Right atrium auricular region (tissue), 2 donors: ENCODE results near the gene CCDC85C. TPM values are rescaled to one million over a fixed set of nuclear protein-coding genes. Genes with fewer than 3 reads are reported as not detected.

ENCODE experiments used
- DNase-seq: peaks from one replicate; pipeline ENCODE4 v3.0.0-alpha.2; 2019; ENCODE audit warnings: low spot score
- H3K27ac ChIP-seq, 2 donors: fragments of 200-600 bp; sonication (generic); 1 replicate in 1 of 2; 2 replicates in 1 of 2; pipeline ENCODE4 v1.5.1; 2016 to 2019
- H3K27me3 ChIP-seq, 2 donors: fragments of 200-600 bp; sonication (generic); one replicate each; pipeline versions ENCODE4 v1.5.1 to v1.6.0; 2017 to 2019
- H3K36me3 ChIP-seq: fragments of 200-600 bp; sonication (generic); one replicate; pipeline ENCODE4 v1.5.1; 2016
- H3K4me1 ChIP-seq, 2 donors: fragments of 200-600 bp; sonication (generic); one replicate each; pipeline versions ENCODE4 v1.5.1 to v1.6.0; 2017 to 2019
- H3K4me3 ChIP-seq, 2 donors: fragments of 200-600 bp; sonication (generic); 1 replicate in 1 of 2; 2 replicates in 1 of 2; pipeline ENCODE4 v1.5.1; 2017 to 2019; ENCODE audit warnings: mild to moderate bottlenecking in 1 of 2, moderate library complexity in 1 of 2
- H3K9me3 ChIP-seq, 2 donors: fragments of 200-600 bp; sonication (generic); one replicate each; pipeline ENCODE4 v1.5.1; 2019
- total RNA-seq, 2 donors: library from RNA; depleted of rRNA; stranded (reverse); fragments of >200 nt; gene quantifications; one replicate each; pipeline ENCODE4 v1.1.0, GENCODE V29; 2016
- TF ChIP-seq, protein P1 (sequence below), 2 donors: fragments of 200-600 bp; sonication (generic); IDR thresholded peaks; one replicate each; pipeline ENCODE4 v1.5.1; 2019; ENCODE audit warnings: antibody characterized with exemption in 2 of 2

The CCDC85C gene
- total RNA-seq, 2 donors from 2014 or later, result 17.1 to 17.7 TPM

DNA sequence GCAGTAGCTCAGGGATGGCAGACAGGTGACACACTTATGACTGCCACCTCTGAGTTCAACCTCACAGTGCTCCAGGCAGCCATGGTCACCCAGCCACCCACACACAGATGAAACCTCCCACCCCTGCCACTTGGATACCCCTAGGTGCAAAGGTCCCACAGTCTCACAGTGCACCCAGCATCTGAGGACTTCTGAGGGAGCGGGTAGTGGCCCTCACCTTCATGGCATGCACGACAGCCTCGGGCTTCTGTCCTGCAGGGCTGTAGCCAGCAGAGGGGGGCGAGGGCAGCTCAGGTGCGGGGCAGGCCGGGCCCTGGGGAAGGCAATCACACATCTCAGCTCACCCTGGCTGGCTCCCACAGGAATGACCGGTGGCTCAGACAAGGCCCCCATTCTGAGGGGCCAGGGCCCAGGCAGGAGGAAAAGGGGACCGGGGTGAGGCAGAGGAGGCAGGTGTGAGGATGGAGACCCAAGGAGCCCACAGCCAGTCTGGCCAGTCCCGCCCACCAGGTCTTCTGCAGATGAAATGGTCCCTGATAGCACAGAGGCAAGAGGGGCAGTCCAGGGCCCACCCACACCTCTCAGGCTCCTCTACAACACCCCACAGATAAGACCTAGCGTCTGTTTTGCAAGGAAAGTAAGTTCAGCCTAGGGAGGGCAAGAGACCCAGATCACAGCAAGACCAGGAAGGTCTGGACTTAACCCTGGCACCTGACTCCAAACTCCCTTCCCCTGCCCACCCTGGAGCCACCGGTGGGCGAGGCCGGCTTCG, 87.0 kb downstream of the CCDC85C start:
- Histone ChIP-seq H3K4me3 (no peak overlapping the region), H3K36me3 (peaks cover 13% of the 10 kb centered on the region), H3K9me3 (no peaks in the 10 kb centered on the region), H3K4me1 (peaks cover 0 to 13% of the 10 kb centered on the region in 2 donors), H3K27ac (no peak overlapping the region), H3K27me3 (no peaks in the 10 kb centered on the region)
- TF ChIP-seq, protein P1, sequence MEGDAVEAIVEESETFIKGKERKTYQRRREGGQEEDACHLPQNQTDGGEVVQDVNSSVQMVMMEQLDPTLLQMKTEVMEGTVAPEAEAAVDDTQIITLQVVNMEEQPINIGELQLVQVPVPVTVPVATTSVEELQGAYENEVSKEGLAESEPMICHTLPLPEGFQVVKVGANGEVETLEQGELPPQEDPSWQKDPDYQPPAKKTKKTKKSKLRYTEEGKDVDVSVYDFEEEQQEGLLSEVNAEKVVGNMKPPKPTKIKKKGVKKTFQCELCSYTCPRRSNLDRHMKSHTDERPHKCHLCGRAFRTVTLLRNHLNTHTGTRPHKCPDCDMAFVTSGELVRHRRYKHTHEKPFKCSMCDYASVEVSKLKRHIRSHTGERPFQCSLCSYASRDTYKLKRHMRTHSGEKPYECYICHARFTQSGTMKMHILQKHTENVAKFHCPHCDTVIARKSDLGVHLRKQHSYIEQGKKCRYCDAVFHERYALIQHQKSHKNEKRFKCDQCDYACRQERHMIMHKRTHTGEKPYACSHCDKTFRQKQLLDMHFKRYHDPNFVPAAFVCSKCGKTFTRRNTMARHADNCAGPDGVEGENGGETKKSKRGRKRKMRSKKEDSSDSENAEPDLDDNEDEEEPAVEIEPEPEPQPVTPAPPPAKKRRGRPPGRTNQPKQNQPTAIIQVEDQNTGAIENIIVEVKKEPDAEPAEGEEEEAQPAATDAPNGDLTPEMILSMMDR (IDR thresholded peaks at IDR 0.05), result no peak
- DNase-seq, result no peak

DNA sequence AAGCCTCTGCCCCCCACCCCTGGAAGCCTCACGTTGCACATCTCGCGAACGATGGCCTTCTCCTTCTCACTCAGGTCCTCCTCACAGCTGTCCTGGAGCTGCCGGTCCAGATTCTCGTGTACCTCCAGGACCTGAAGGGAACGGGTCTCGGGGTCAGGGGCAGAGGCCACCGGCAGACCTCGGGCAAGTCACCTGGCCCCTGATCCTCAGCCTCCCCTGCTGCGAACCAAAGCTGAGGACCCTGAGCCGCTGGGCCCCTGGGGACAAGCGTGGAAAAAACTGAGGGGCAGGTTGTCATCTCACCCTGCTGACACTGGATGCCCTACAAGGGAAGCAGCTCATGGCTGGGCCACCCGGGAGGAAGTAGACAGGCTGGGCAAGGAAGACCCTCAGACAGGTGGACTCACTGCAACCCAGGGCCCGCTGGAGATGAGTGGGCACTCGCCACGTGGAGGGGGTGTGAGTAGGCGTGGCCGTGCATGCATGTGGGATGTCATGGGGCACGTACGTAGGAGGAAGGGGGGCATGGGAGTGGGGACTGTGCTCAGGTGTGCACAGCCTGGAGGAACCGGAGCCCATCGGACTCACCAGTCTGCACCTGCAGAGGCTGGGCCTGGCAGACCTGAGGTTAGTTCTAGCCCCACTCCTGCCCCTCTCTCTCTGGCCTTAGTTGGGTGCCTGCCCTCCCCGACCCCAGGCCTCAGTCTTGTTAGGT, 87.7 kb downstream of the CCDC85C start:
- no peak overlapping the region for H3K4me3 ChIP-seq
- no peak overlapping the region for H3K27ac ChIP-seq
- TF ChIP-seq, protein P1 (IDR thresholded peaks at IDR 0.05), result no peak
- no peaks in the 10 kb centered on the region for H3K27me3 ChIP-seq
- no peaks in the 10 kb centered on the region for H3K9me3 ChIP-seq
- peaks cover 16% of the 10 kb centered on the region for H3K36me3 ChIP-seq
- peaks cover 0 to 18% of the 10 kb centered on the region in 2 donors for H3K4me1 ChIP-seq
- no peak for DNase-seq

GRCh38 chr14:99515301-99516155, 88.5 kb downstream of the CCDC85C start:
- Histone ChIP-seq H3K9me3 (no peaks in the 10 kb centered on the region), H3K4me3 (no peak overlapping the region), H3K27me3 (no peaks in the 10 kb centered on the region), H3K4me1 (peaks cover 0 to 26% of the 10 kb centered on the region in 2 donors), H3K27ac (no peak overlapping the region), H3K36me3 (peaks cover 16% of the 10 kb centered on the region)
- DNase-seq, result no peak
- TF ChIP-seq, protein P1 (IDR thresholded peaks at IDR 0.05), result no peak

GRCh38 chr14:99514552-99515300, 89.3 kb downstream of the CCDC85C start:
- no peak for DNase-seq
- Histone ChIP-seq H3K4me3 (no peak overlapping the region), H3K27ac (no peak overlapping the region), H3K9me3 (no peaks in the 10 kb centered on the region), H3K27me3 (no peaks in the 10 kb centered on the region), H3K4me1 (peaks cover 0 to 26% of the 10 kb centered on the region in 2 donors), H3K36me3 (peaks cover 20% of the 10 kb centered on the region)
- TF ChIP-seq, protein P1 (IDR thresholded peaks at IDR 0.05), result no peak

DNA sequence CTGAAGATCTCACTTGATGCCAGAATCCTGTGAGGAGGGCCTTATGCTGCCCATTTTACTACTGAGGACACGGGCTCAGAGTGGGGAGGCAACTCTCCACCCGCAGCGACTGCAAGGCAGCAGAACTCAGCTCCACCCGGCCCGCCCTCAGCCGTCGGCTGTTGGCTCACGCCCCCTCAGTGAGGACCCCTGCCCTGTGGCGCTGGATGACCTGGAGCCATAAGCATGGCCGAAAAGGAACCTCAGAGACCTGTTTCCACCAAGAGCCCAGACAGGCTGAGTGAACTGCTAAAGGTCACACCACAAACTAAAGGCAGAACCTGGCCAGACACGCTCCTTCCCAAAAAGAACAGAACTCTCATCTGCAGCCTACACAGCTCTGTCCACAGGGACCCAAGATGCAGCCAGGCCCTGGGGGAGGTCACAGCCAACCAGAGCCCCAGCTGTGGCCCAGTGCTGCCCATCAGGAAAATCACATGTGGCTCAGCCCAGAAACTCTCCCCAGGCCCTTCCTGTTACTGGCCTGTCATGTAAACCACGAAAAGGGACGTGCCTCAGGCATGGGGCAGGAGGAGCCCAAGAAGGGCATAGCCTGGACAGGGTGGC, 90.0 kb downstream of the CCDC85C start:
- Histone ChIP-seq H3K27me3 (no peaks in the 10 kb centered on the region), H3K9me3 (no peaks in the 10 kb centered on the region), H3K4me3 (no peak overlapping the region), H3K4me1 (peaks cover 0 to 26% of the 10 kb centered on the region in 2 donors), H3K36me3 (peaks cover 26% of the 10 kb centered on the region), H3K27ac (no peak overlapping the region)
- TF ChIP-seq, protein P1 (IDR thresholded peaks at IDR 0.05), result no peak
- DNase-seq, result no peak
